ENCODE data around the gene DDX18.

DNA sequence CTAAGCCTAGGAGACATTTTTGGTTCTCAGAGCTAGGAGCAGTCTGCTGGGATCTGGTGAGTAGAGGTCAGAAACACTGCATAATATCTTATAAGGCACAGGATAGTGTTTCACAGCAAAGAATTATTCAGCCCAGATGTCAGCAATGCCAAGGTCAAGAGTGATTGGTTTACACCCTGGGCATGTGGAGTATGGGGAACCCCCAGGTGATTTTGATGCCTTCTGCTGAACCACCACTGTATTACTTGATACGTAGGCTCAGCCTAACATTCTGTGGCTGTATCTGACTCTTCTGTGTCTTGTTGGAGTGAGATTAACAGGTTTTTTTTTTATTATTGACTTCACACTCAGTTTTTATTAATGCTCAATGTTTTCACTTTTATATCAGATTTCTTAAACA is 6.0 kb downstream of the DDX18 start:
- TF ChIP-seq EZH2 (IDR thresholded peaks at IDR 0.05; ENCODE audit: low read length, unreplicated experiment) (no peak), EZH2phosphoT487 (IDR thresholded peaks at IDR 0.05; ENCODE audit: borderline replicate concordance, low read length) (no peak)
- TF ChIP-seq, protein P1, sequence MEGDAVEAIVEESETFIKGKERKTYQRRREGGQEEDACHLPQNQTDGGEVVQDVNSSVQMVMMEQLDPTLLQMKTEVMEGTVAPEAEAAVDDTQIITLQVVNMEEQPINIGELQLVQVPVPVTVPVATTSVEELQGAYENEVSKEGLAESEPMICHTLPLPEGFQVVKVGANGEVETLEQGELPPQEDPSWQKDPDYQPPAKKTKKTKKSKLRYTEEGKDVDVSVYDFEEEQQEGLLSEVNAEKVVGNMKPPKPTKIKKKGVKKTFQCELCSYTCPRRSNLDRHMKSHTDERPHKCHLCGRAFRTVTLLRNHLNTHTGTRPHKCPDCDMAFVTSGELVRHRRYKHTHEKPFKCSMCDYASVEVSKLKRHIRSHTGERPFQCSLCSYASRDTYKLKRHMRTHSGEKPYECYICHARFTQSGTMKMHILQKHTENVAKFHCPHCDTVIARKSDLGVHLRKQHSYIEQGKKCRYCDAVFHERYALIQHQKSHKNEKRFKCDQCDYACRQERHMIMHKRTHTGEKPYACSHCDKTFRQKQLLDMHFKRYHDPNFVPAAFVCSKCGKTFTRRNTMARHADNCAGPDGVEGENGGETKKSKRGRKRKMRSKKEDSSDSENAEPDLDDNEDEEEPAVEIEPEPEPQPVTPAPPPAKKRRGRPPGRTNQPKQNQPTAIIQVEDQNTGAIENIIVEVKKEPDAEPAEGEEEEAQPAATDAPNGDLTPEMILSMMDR (conservative IDR thresholded peaks at IDR 0.05; ENCODE audit: low read depth, low read length): no peak

Data from PC-3 (cell line).